ENCODE data around the gene OGFR.

The OGFR gene

GRCh38 chr20:62860924-62861691, 56.5 kb downstream of the OGFR start:
- TF ChIP-seq SP1 (IDR thresholded peaks at IDR 0.05) (no peak), ARNT (IDR thresholded peaks at IDR 0.05) (0 out of 2 replicates have a peak, but pooled peaks have one; percentile 2), CTBP1 (IDR thresholded peaks at IDR 0.05; ENCODE audit: borderline replicate concordance) (no peak)
- CTCF ChIA-PET = interaction anchor here (2.7 kb wide), 1 partner anchor 14 kb away, joined by 7 read pairs; no protein-coding TSS in a partner anchor
- DNase-seq (ENCODE audit: extremely low spot score) = peak; percentile 43
- POLR2A ChIA-PET = interaction anchor here (0.6 to 2.1 kb wide), 8 partner anchors 12 to 77 kb away, joined by 3 to 13 read pairs (median 3); partner anchors contain the start of gene GID8

- TF ChIP-seq TARDBP (IDR thresholded peaks at IDR 0.05) (no peak), FOXK2 (IDR thresholded peaks at IDR 0.05) (no peak), SP1 (IDR thresholded peaks at IDR 0.05) (no peak), FOXA1 (IDR thresholded peaks at IDR 0.05) (no peak), CTBP1 (IDR thresholded peaks at IDR 0.05; ENCODE audit: borderline replicate concordance) (no peak), HDGF (IDR thresholded peaks at IDR 0.05; ENCODE audit: borderline replicate concordance) (no peak), NFRKB (IDR thresholded peaks at IDR 0.05) (no peak), SUZ12 (IDR thresholded peaks at IDR 0.05) (no peak), L3MBTL2 (conservative IDR thresholded peaks at IDR 0.05) (peak; percentile 96), ELF4 (IDR thresholded peaks at IDR 0.05) (no peak)
- TF ChIP-seq, protein P1, sequence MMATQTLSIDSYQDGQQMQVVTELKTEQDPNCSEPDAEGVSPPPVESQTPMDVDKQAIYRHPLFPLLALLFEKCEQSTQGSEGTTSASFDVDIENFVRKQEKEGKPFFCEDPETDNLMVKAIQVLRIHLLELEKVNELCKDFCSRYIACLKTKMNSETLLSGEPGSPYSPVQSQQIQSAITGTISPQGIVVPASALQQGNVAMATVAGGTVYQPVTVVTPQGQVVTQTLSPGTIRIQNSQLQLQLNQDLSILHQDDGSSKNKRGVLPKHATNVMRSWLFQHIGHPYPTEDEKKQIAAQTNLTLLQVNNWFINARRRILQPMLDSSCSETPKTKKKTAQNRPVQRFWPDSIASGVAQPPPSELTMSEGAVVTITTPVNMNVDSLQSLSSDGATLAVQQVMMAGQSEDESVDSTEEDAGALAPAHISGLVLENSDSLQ (IDR thresholded peaks at IDR 0.05) = peak; percentile 51; the same call in 1 of the 2 replicates
- CTCF ChIA-PET = interaction anchor here (0.5 to 2.7 kb wide), 2 partner anchors 14 to 40 kb away, joined by 3 to 7 read pairs; no protein-coding TSS in a partner anchor
- DNase-seq (ENCODE audit: extremely low spot score) = peak; percentile 96
- POLR2A ChIA-PET = interaction anchor here (0.6 to 2.1 kb wide), 8 partner anchors 11 to 76 kb away, joined by 3 to 13 read pairs (median 3); partner anchors contain the start of gene GID8
Observed at GRCh38 chr20:62861726-62862336, 57.2 kb downstream of the OGFR start, which contains the start of gene TCFL5. TCFL5 (minus strand) TSS chr20:62861822; CDS start chr20:62861670, 152 bp downstream.

Measured in HEK293T (cell line).